ENCODE data around the gene FDX2.

Gene FDX2

DNA sequence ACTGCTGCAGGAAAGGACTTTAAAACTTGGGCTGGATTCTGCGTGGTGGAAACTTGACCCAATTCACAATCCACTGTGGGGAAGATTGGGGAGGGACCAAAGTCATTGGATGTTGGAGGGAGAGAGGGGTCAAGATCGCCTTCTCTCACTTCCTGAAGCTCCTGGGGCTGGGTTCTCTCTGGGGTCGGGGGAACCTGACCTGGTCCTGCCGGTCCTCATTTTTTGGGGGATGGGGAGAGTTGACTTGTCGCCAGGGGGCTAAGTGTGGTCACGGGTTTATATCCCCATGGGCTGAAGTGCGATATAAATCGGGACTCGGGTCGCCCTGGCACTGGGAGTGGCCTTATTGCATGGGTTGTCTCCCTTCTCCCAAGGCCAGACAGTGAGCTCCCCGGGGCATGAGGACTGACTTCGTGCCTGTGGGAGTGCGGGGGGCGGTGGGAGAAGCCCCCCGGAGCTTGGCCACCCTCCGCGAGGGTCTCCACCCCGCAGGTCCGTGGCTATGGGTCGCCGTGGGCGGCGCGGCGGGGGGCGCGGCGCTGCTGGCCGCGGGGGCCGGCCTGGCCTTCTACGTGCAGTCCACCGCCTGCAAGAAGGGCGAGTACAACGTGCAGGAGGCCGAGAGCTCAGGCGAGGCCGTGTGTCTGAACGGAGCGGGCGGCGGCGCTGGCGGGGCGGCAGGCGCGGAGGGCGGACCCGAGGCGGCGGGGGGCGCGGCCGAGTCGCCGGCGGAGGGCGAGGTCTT, 19.8 kb downstream of the FDX2 start:
- DNase-seq: no peak

DNA sequence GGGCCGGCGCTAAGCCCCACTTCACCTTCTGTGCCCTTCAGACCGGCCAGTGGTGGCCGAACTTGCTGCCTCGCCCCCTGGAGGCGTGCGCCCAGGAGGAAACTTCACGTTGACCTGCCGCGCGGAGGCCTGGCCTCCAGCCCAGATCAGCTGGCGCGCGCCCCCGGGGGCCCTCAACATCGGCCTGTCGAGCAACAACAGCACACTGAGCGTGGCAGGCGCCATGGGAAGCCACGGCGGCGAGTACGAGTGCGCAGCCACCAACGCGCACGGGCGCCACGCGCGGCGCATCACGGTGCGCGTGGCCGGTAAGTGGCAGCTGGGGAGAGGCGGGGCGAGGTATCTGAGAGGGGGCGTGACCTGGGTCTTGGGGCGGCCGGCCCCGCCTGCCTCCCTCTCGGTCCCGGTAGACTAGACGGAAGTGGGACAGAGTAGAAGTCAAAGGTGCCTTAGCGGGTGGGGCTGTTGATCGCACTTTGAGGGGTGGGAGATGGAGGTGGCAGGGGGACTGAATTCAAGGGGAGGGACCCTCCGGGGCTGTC, 20.4 kb downstream of the FDX2 start:
- no peak for DNase-seq

DNA sequence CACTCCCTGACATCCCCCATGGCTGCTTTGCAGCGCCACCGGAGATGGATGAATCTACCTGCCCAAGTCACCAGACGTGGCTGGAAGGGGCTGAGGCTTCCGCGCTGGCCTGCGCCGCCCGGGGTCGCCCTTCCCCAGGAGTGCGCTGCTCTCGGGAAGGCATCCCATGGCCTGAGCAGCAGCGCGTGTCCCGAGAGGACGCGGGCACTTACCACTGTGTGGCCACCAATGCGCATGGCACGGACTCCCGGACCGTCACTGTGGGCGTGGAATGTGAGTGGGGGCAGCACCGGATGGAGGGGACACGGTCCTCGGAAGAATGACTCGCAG, 21.5 kb downstream of the FDX2 start:
- no peak for DNase-seq

DNA sequence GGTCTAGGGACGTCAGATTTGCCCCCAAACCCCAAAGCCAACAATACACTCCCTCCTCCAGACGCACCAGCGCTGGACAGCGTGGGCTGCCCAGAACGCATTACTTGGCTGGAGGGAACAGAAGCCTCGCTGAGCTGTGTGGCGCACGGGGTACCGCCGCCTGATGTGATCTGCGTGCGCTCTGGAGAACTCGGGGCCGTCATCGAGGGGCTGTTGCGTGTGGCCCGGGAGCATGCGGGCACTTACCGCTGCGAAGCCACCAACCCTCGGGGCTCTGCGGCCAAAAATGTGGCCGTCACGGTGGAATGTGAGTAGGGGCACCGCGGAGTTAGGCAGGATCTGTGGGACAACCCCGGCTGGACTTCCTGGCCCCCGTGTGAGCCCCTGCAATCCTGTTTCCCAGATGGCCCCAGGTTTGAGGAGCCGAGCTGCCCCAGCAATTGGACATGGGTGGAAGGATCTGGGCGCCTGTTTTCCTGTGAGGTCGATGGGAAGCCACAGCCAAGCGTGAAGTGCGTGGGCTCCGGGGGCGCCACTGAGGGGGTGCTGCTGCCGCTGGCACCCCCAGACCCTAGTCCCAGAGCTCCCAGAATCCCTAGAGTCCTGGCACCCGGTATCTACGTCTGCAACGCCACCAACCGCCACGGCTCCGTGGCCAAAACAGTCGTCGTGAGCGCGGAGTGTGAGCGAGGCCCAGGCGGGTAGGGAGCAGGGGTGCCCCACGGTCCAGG, 22.0 kb downstream of the FDX2 start:
- DNase-seq: no peak

DNA sequence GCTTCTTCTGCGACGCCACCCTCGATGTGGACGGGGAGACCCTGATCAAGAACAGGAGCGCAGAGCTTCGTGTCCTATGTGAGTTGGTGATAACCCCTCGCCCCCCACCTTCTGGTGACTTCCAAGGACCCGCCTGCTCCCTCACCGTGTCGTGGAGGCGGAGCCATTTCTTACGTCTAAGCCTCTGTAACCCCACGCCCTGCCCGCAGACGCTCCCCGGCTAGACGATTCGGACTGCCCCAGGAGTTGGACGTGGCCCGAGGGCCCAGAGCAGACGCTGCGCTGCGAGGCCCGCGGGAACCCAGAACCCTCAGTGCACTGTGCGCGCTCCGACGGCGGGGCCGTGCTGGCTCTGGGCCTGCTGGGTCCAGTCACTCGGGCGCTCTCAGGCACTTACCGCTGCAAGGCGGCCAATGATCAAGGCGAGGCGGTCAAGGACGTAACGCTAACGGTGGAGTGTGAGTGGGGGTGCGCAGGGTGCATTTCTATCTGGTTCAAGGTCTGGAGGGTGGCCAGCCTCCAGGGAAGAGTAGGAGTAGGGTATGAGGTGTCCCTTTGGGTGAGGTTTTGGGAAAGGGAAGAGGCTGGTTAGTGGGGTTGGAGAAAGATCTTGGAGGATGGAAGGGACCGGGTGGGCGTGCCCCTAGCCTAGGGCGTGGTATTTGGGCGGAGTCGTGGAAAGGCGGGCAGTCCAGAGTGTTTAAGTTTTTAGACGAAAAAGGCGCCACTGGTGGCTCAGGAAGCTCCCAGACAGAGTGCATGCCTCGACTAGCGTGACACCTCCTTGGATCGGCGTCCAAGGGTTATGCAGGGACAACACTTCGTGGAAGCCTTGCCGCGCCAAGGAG, 22.8 kb downstream of the FDX2 start:
- no peak for DNase-seq

DNA sequence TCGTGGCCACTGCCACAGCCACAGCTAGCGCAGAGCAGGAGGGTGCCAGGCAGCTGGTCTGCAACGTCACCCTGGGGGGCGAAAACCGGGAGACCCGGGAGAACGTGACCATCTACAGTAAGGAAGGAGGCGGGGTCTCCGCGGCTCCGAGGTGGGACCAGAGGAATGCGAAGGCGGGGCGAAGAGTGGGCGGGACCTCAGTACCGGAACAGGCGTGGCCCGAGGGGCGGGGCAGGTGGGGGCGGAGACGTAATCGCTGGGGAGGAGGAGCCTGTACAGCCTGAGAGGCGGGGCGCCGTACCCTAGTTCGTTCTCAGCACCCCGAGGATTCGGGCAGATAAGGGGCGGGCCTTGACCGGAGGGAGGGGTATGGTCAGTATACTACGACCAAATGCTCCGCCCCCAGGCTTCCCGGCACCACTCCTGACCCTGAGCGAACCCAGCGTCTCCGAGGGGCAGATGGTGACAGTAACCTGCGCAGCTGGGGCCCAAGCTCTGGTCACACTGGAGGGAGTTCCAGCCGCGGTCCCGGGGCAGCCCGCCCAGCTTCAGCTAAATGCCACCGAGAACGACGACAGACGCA, 23.5 kb downstream of the FDX2 start:
- no peak for DNase-seq

DNA sequence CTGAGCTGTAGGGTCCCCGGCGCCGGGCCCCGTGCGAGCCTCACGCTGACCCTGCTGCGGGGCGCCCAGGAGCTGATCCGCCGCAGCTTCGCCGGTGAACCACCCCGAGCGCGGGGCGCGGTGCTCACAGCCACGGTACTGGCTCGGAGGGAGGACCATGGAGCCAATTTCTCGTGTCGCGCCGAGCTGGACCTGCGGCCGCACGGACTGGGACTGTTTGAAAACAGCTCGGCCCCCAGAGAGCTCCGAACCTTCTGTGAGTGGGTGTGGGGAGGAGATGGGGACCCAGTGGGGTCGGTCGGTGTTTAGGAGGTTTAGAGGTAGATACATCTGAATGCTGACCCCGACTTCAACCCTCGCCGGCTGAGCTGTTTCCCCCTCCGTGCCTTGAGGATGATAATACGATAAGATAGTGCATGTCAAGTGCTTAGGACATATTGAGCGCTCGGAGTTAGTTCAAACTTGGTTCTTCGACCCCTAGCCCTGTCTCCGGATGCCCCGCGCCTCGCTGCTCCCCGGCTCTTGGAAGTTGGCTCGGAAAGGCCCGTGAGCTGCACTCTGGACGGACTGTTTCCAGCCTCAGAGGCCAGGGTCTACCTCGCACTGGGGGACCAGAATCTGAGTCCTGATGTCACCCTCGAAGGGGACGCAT, 24.1 kb downstream of the FDX2 start:
- DNase-seq: no peak

DNA sequence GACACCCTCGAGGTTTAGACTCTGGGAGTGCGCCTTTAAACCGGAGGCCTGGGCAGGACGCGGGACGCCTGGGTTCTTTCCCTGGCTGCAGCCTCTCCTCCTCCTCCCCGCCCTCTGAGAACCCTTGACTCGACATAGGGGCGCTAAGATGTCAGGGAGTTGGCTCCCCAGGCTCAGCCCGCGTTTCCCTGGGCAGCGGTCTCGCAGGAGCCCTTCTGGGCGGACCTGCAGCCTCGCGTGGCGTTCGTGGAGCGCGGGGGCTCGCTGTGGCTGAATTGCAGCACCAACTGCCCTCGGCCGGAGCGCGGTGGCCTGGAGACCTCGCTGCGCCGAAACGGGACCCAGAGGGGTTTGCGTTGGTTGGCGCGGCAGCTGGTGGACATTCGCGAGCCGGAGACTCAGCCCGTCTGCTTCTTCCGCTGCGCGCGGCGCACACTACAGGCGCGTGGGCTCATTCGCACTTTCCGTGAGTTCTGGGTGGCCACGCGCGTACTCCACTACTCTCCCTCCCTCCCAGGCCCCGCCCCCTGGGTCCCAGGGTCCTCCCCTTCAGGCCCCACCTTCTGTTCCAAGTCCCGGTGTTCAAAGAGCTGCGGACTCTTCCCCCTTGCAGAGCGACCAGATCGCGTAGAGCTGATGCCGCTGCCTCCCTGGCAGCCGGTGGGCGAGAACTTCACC, 24.8 kb downstream of the FDX2 start:
- DNase-seq: no peak

DNA sequence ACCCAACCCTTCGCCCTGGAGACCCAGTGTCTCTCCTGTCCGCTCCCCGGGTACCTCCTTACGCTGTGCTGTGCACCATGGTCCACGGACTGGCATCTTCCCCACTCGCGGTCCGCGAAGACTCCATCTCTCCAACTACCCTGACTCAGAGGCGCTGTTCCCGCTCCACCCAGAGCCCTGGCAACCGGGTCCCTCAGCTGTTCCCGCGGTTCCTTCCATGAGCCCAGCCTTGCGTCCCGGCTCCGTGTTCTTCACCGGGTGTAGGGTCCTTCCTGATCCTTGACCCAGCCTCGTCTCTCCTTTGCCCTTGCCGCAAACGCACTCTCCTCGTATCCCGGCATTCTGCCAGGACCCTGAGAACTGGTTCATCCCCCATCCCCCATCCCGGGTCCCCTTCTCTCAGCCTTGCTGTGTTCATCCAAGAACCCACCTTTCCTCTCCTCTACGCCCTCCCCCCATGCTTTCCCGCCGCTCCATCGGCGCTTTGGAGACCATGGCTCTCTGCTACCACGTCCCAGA, 25.4 kb downstream of the FDX2 start:
- DNase-seq: no peak

DNA sequence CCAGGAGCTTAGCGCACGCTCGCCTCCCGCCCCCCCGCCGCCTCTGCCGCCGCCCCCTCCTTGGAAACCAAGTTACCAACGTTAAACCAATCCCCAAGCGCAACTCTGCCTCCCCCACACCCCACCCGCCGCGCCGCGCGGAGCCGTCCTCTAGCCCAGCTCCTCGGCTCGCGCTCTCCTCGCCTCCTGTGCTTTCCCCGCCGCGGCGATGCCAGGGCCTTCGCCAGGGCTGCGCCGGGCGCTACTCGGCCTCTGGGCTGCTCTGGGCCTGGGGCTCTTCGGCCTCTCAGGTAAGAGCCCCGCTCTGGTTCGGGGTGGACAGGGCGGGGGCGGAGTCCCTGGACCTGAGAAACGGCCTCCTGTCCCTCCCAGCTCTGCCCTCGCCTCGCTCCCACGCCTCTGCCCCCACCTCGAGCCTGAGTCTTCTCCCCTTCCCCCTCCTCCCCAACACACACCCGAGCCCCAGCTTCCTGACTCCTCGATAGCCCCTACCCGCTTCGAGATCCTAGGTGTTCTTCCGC, 25.9 kb downstream of the FDX2 start, which contains the start of gene ICAM5:
TSS of gene ICAM5 (plus strand) at position 117 of the 521 bp plus-strand sequence. CDS start at position 209, 92 bp downstream.
- no peak for DNase-seq

DNA sequence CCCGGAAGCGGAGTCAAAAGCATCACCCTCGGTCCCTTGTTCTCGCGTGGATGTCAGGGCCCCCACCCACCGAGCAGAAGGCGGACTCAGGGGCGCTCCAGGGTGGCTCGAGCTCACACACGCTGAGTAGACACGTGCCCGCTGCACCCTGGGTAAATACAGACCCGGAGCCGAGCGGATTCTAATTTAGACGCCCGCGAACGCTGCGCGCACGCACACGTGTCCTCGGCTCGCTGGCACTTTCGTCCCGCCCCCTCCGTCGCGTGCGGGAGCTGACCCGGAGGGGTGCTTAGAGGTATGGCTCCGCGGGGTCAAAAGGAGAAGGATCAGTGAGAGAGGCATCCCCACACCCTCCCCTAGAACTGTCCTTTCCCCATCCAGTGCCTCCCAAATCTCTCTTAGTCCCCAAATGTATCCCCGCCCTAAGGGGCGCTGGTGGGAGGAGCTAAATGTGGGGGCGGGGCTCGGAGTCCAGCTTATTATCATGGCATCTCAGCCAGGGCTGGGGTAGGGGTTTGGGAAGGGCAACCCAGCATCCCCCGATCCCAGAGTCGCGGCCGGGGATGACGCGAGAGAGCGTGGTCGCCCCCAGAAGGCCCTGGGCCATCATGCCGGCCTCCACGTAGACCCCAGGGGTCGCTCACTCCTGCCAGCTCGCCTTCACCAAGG, 26.5 kb downstream of the FDX2 start:
- DNase-seq: no peak

DNA sequence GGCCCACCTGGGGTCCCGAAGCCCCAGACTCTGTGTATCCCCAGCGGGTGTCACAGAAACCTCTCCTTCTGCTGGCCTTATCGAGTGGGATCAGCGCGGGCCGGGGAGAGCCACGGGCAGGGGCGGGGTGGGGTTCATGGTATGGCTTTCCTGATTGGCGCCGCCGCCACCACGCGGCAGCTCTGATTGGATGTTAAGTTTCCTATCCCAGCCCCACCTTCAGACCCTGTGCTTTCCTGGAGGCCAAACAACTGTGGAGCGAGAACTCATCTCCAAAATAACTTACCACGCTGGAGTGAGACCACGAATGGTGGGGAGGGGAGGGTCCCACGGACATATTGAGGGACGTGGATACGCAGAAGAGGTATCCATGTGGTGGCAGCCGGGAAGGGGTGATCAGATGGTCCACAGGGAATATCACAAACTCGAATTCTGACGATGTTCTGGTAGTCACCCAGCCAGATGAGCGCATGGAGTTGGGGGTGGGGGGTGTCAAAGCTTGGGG, 27.1 kb downstream of the FDX2 start:
- no peak for DNase-seq

DNA sequence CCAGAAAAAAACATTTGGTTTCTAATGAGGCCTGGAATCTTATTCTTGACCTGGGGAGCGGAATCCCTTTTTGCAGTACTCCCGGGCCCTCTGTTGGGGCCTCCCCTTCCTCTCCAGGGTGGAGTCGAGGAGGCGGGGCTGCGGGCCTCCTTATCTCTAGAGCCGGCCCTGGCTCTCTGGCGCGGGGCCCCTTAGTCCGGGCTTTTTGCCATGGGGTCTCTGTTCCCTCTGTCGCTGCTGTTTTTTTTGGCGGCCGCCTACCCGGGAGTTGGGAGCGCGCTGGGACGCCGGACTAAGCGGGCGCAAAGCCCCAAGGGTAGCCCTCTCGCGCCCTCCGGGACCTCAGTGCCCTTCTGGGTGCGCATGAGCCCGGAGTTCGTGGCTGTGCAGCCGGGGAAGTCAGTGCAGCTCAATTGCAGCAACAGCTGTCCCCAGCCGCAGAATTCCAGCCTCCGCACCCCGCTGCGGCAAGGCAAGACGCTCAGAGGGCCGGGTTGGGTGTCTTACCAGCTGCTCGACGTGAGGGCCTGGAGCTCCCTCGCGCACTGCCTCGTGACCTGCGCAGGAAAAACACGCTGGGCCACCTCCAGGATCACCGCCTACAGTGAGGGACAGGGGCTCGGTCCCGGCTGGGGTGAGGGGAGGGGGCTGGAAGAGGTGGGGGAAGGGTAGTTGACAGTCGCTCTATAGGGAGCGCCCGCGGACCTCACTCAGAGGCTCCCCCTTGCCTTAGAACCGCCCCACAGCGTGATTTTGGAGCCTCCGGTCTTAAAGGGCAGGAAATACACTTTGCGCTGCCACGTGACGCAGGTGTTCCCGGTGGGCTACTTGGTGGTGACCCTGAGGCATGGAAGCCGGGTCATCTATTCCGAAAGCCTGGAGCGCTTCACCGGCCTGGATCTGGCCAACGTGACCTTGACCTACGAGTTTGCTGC, 28.7 kb downstream of the FDX2 start, which contains the start of gene ICAM4:
TSS of gene ICAM4 (plus strand) at position 153 of the 935 bp plus-strand sequence. CDS start at position 211, 58 bp downstream.
- no peak for DNase-seq

DNA sequence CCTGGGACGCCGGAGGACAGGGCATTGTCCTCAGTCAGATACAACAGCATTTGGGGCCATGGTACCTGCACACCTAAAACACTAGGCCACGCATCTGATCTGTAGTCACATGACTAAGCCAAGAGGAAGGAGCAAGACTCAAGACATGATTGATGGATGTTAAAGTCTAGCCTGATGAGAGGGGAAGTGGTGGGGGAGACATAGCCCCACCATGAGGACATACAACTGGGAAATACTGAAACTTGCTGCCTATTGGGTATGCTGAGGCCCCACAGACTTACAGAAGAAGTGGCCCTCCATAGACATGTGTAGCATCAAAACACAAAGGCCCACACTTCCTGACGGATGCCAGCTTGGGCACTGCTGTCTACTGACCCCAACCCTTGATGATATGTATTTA, 30.4 kb downstream of the FDX2 start:
- DNase-seq: no peak

DNA sequence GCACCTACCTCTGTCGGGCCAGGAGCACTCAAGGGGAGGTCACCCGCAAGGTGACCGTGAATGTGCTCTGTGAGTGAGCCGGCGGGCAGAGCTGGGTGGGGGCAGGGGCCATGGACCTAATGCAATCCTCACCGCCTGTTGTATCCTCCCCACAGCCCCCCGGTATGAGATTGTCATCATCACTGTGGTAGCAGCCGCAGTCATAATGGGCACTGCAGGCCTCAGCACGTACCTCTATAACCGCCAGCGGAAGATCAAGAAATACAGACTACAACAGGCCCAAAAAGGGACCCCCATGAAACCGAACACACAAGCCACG, 30.9 kb downstream of the FDX2 start:
- no peak for DNase-seq

DNA sequence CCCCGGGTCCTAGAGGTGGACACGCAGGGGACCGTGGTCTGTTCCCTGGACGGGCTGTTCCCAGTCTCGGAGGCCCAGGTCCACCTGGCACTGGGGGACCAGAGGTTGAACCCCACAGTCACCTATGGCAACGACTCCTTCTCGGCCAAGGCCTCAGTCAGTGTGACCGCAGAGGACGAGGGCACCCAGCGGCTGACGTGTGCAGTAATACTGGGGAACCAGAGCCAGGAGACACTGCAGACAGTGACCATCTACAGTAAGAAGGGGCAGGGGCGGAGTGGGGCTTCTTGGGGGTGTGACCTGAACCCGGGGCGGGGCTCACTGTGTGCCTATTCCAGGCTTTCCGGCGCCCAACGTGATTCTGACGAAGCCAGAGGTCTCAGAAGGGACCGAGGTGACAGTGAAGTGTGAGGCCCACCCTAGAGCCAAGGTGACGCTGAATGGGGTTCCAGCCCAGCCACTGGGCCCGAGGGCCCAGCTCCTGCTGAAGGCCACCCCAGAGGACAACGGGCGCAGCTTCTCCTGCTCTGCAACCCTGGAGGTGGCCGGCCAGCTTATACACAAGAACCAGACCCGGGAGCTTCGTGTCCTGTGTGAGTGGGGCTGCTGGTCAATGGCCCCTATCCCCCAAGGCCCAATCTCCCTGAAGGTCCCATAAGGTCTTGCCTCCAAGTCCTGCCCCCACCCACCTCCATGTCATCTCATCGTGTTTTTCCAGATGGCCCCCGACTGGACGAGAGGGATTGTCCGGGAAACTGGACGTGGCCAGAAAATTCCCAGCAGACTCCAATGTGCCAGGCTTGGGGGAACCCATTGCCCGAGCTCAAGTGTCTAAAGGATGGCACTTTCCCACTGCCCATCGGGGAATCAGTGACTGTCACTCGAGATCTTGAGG, 31.5 kb downstream of the FDX2 start:
- no peak for DNase-seq

DNA sequence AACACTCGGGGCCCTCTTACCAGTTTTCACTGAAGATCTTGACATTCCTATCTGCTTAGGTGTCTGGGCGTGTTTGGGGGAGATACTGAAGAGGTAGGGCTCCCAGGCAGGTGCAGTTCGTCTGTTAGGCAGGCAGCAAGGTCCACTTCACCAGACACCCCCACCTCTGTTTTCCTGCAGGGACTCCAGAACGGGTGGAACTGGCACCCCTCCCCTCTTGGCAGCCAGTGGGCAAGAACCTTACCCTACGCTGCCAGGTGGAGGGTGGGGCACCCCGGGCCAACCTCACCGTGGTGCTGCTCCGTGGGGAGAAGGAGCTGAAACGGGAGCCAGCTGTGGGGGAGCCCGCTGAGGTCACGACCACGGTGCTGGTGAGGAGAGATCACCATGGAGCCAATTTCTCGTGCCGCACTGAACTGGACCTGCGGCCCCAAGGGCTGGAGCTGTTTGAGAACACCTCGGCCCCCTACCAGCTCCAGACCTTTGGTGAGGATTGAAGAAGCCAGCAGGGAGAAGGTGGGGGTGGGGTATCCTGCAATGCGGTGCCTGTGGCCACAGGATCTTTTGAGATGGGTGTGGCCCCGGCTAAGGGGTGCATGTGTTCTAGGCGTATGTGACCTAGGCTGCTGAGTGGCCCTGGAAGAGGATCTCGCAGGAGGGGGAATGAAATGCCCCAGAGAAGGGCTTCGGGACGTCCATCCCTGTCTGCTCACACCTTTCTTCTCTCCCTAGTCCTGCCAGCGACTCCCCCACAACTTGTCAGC, 32.3 kb downstream of the FDX2 start:
- no peak for DNase-seq
